Central memory CD8-positive, alpha-beta T cell (primary cell): ENCODE results near the gene GUCY1A1.

Source experiments
- ATAC-seq: fragments of 150-1000 bp; cut with Tn5 transposase; replicated peaks from 2 replicates; pipeline ENCODE4 v1.10.0; 2022; ENCODE audit warnings: mild to moderate bottlenecking, moderate FRiP score, moderate number of reproducible peaks; ENCODE audit not compliant: poor library complexity, severe bottlenecking; ENCODE audit errors: extremely low read depth
- DNase-seq, 2 donors: peaks; one replicate each; pipeline ENCODE4 v3.0.0; 2021; ENCODE audit warnings: low spot score in 2 of 2
- H3K27ac Mint-ChIP-seq: one replicate; pipeline ENCODE4 v1.8.0; 2022; ENCODE audit warnings: low read depth, mild to moderate bottlenecking, moderate library complexity, mixed read lengths
- H3K27me3 Mint-ChIP-seq: one replicate; pipeline ENCODE4 v1.8.0; 2022; ENCODE audit warnings: mixed read lengths
- H3K36me3 Mint-ChIP-seq: one replicate; pipeline ENCODE4 v1.8.0; 2022; ENCODE audit warnings: mild to moderate bottlenecking, moderate library complexity, mixed read lengths; ENCODE audit not compliant: insufficient read depth
- H3K4me1 Mint-ChIP-seq: one replicate; pipeline ENCODE4 v1.8.0; 2022; ENCODE audit warnings: mixed read lengths
- H3K4me3 Mint-ChIP-seq: one replicate; pipeline ENCODE4 v1.8.0; 2022; ENCODE audit warnings: mild to moderate bottlenecking, moderate library complexity, mixed read lengths
- H3K9me3 Mint-ChIP-seq: one replicate; pipeline ENCODE4 v1.8.0; 2022; ENCODE audit warnings: mixed read lengths

Gene GUCY1A1

GRCh38 chr4:155687380-155687982 is 20.8 kb downstream of the GUCY1A1 start:
- ATAC-seq, result no peak
- Mint-ChIP-seq H3K27ac (no peak overlapping the region), H3K36me3 (no peaks in the 10 kb centered on the region), H3K27me3 (no peaks in the 10 kb centered on the region), H3K4me3 (no peak overlapping the region), H3K4me1 (no peaks in the 10 kb centered on the region), H3K9me3 (no peaks in the 10 kb centered on the region)
- DNase-seq, result no peak

- H3K36me3 Mint-ChIP-seq, result no peaks in the 10 kb centered on the region
- no peaks in the 10 kb centered on the region for H3K9me3 Mint-ChIP-seq
- no peak overlapping the region for H3K4me3 Mint-ChIP-seq
- ATAC-seq (no peak), DNase-seq (no peak)
- no peaks in the 10 kb centered on the region for H3K27me3 Mint-ChIP-seq
- H3K27ac Mint-ChIP-seq, result no peak overlapping the region
- no peaks in the 10 kb centered on the region for H3K4me1 Mint-ChIP-seq
Measured at GRCh38 chr4:155688211-155688610, 21.6 kb downstream of the GUCY1A1 start.

DNA sequence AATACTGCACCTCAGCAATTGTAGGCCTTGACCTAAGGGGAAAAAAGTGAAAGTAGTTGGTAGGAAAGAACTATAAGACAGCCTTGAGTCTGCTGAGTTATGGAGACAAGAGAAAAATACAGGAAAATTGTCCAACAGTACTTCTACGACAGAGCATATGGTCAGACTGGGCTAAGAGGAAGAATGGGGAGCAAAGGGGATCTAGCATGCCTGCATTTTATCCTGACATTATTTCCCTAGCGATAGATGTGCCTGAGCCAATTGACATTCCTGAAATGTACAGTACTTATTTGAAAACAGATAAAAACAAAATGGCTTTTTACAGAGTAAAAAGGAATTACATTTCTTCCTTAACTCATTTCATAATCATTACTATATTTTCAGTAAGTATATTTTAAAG is 22.2 kb downstream of the GUCY1A1 start:
- ATAC-seq, result no peak
- H3K4me3 Mint-ChIP-seq, result no peak overlapping the region
- H3K27ac Mint-ChIP-seq, result no peak overlapping the region
- H3K27me3 Mint-ChIP-seq, result no peaks in the 10 kb centered on the region
- H3K9me3 Mint-ChIP-seq, result no peaks in the 10 kb centered on the region
- no peak for DNase-seq
- H3K36me3 Mint-ChIP-seq, result no peaks in the 10 kb centered on the region
- H3K4me1 Mint-ChIP-seq, result no peaks in the 10 kb centered on the region

DNA sequence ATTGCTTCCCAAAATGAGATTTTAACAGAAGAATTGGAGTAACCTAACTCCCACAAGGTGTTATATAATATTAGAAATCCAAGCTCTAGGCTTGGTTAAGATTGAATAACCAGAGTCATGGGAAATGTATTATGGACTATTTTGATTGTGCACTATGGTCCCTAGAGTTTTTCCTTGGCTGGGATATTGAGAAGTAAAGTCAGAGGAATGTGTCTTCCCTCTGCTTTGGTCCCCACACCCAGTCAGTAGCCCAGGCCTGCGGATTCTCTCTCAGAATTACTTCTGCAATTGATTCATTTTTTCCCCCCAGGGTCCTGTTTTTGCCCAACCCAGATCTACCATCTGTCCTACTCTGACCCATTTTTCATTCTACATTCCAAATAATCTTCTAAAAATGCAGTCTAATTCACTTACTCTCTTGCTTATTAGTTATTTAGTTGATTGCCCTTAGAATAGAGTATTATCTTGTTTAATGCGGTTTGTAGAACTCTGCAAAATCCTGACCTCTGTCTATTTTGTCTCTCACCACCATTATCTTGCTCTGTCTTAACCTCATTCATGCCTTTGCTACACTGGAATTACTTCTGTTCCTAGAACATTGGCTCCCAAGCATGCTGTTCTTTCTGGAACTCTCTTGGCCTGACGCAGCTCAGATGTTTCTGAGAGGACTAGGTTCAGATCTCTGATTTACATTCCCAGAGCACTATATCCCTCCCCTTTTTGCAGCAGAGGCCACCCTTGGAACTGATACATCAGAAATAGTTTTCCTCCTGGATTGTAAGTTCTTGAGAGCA is 23.6 kb downstream of the GUCY1A1 start:
- Mint-ChIP-seq H3K4me1 (no peaks in the 10 kb centered on the region), H3K27me3 (no peaks in the 10 kb centered on the region), H3K27ac (no peak overlapping the region), H3K4me3 (no peak overlapping the region), H3K9me3 (no peaks in the 10 kb centered on the region), H3K36me3 (no peaks in the 10 kb centered on the region)
- ATAC-seq (no peak), DNase-seq (no peak)

GRCh38 chr4:155692361-155692760 is 25.7 kb downstream of the GUCY1A1 start:
- H3K4me1 Mint-ChIP-seq, result no peaks in the 10 kb centered on the region
- ATAC-seq (no peak), DNase-seq (no peak)
- no peaks in the 10 kb centered on the region for H3K36me3 Mint-ChIP-seq
- H3K27ac Mint-ChIP-seq, result no peak overlapping the region
- no peaks in the 10 kb centered on the region for H3K9me3 Mint-ChIP-seq
- H3K27me3 Mint-ChIP-seq, result no peaks in the 10 kb centered on the region
- no peak overlapping the region for H3K4me3 Mint-ChIP-seq

DNA sequence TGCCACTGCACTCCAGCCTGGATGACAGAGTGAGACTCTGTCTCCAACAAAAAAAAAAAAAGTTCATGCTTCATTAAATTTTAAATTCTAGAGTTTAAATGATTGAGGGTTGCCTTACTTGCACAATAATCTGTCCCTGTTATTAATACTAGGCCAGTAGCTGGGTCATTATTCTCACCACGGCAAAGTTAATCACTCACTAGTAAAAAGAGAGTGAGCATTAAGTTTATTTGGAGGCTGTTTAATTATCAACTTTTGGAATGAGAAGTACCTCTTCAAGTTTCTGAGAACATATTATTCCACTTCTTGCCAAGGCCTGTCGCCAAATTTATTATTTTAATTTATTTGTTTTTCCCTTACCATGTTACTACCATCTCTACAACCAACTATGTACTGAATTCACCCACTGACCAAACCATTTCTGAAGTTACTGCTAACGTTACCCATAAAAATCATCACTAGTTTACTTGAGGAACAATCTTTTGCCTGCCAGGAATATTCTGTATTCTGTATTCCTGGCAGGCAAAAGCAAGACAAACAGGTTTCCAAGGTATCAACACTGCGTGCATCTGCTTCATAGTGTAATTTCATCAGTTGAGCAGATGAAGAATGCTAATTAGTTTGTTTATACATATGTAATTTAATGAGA is 26.5 kb downstream of the GUCY1A1 start:
- H3K36me3 Mint-ChIP-seq, result no peaks in the 10 kb centered on the region
- DNase-seq (no peak), ATAC-seq (no peak)
- no peaks in the 10 kb centered on the region for H3K27me3 Mint-ChIP-seq
- H3K9me3 Mint-ChIP-seq, result no peaks in the 10 kb centered on the region
- H3K4me1 Mint-ChIP-seq, result no peaks in the 10 kb centered on the region
- H3K4me3 Mint-ChIP-seq, result no peak overlapping the region
- no peak overlapping the region for H3K27ac Mint-ChIP-seq

DNA sequence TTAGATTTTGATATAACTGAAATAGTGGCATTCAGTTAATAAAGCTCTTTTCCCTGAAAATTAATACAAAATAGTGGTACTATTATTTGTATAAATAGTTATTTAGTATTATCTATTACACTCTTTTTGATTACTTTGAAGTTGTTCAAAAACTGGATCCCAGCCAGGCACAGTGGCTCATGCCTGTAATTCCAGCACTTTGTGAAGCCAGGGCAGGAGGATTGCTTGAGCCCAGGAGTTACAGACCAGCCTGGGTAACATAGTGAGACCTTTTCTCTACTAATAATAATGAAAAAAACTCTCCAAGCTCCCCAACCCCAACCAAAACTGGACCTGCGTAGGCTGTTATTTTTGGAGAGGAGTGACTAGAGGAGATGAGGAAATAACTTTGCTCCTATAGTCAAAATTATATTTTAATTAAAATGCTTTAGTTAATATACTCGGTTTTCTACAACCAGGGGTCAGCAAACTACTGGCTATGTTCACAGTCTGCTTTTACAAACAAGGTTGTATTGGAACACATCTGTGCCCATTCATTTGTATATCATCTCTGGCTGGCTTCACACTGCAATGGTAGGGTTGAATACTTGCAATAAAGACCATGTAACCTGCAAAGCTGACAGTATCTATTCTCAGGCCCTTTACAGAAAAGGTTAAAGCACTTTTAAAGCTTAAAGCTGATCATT is 27.6 kb downstream of the GUCY1A1 start:
- DNase-seq, result no peak
- Mint-ChIP-seq H3K4me1 (no peaks in the 10 kb centered on the region), H3K9me3 (no peaks in the 10 kb centered on the region), H3K4me3 (no peak overlapping the region), H3K27me3 (no peaks in the 10 kb centered on the region), H3K36me3 (no peaks in the 10 kb centered on the region), H3K27ac (no peak overlapping the region)
- ATAC-seq, result no peak

GRCh38 chr4:155696226-155696625 is 29.6 kb downstream of the GUCY1A1 start:
- H3K27me3 Mint-ChIP-seq, result no peaks in the 10 kb centered on the region
- DNase-seq, result no peak
- ATAC-seq, result no peak
- no peak overlapping the region for H3K27ac Mint-ChIP-seq
- no peaks in the 10 kb centered on the region for H3K4me1 Mint-ChIP-seq
- H3K36me3 Mint-ChIP-seq, result peaks cover 2% of the 10 kb centered on the region
- H3K9me3 Mint-ChIP-seq, result no peaks in the 10 kb centered on the region
- no peak overlapping the region for H3K4me3 Mint-ChIP-seq

GRCh38 chr4:155696726-155697125 is 30.1 kb downstream of the GUCY1A1 start:
- Mint-ChIP-seq H3K27me3 (no peaks in the 10 kb centered on the region), H3K4me1 (no peaks in the 10 kb centered on the region)

DNA sequence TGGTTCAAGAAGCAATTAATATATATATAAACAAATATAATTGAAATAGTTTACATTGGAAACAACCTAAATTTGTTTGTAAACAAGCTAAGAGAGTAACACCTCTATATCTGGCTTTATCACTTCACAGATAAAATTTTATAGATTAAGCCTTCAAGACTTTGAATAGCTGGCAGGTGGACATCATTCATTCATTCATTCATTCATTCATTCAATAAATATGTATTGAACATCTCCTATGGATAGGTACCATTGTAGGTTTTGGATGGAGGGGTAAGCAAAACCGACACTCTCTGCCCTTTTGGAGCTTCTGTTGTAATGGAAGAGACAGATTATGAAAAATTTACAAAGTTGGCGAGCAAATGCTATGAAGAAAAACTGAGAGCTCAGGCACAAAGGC is 35.2 kb downstream of the GUCY1A1 start:
- Mint-ChIP-seq H3K4me3 (no peak overlapping the region), H3K27ac (no peak overlapping the region), H3K27me3 (no peaks in the 10 kb centered on the region), H3K4me1 (no peaks in the 10 kb centered on the region), H3K36me3 (peaks cover 2% of the 10 kb centered on the region), H3K9me3 (no peaks in the 10 kb centered on the region)
- ATAC-seq (no peak), DNase-seq (no peak)

More at GRCh38 chr4:155696726-155697125, 30.1 kb downstream of the GUCY1A1 start:
- H3K36me3 Mint-ChIP-seq, result peaks cover 2% of the 10 kb centered on the region
- ATAC-seq (no peak), DNase-seq (no peak)
- H3K9me3 Mint-ChIP-seq, result no peaks in the 10 kb centered on the region
- H3K4me3 Mint-ChIP-seq, result no peak overlapping the region
- H3K27ac Mint-ChIP-seq, result no peak overlapping the region

DNA sequence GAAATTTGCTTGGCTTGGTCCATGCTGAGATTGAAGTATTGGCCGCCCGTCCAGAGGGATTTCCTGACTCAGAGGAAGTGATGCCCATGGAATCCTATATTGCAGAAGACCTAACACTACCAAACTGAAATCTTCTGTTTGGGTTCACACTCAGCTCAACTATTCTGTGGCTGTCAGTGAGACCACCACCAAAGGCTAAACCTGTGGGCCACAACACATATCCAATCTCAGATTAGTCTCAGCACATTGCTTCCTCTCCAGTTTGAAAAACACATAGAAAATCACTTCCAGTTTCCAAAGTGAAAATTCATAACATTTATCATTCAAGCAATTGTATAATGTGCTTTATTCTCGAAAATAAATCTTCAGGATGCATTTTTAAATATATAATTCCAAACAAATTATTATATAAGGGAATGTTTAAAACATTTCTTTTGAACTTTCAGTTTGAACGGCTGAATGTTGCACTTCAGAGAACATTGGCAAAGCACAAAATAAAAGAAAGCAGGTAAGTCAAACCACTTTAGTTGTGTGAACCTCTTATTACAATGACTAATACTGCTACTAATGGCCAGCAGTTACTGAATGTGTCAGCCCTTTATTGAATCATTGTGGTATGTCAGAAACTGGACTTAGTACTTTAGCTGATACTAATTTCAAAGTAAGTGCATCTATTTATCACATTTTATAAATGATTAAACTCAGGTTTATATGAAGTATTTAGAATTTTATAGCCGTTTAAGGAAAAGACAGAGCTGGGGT is 37.0 kb downstream of the GUCY1A1 start:
- Mint-ChIP-seq H3K9me3 (no peaks in the 10 kb centered on the region), H3K27me3 (no peaks in the 10 kb centered on the region), H3K27ac (no peak overlapping the region), H3K4me1 (no peaks in the 10 kb centered on the region), H3K36me3 (peaks cover 2% of the 10 kb centered on the region), H3K4me3 (no peak overlapping the region)
- ATAC-seq, result no peak
- DNase-seq, result no peak

GRCh38 chr4:155704841-155705404 is 38.3 kb downstream of the GUCY1A1 start:
- no peaks in the 10 kb centered on the region for H3K4me1 Mint-ChIP-seq
- peaks cover 2% of the 10 kb centered on the region for H3K36me3 Mint-ChIP-seq
- no peak overlapping the region for H3K4me3 Mint-ChIP-seq
- DNase-seq (no peak), ATAC-seq (no peak)
- no peaks in the 10 kb centered on the region for H3K9me3 Mint-ChIP-seq
- H3K27ac Mint-ChIP-seq, result no peak overlapping the region
- H3K27me3 Mint-ChIP-seq, result no peaks in the 10 kb centered on the region
